ENCODE measurements around the gene P2RX6.

DNA sequence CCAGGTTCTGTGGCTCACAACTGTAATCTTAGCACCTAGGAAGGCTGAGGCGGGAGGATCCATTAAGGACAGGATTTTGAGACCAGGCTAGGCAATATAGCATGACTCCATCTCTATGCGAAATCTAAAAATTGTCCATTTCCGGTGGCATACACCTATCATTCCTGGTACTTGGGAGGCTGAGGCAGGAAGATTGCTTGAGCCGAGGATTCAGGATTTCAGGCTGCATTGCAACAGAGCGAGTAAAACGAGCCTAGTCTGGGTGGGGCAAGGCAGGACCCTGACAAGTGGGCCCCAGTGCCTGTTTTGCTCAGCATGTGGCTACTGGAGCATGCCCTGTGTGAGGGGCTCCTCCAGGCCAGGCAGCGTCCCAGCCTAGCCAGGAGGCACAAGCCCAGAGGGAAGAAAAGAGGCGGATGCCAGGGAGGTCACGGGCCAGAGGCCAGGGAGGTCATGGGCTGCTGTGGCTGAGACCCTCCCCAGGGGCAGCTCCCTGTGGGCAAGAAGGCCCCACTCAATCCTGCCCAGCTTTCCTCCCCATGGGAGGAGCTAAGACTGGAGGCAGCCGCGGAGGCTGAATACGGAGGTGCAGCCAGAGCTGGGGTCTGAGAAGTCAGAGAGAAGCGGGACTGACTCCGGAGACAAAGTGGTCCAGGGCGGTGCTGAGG lies 39.2 kb downstream of the P2RX6 start:
- TF ChIP-seq SUZ12 (IDR thresholded peaks at IDR 0.05), result no peak
- no peak for TF ChIP-seq FOXK2 (IDR thresholded peaks at IDR 0.05)
- TF ChIP-seq FOXM1 (IDR thresholded peaks at IDR 0.05; ENCODE audit: borderline replicate concordance), result no peak
- TF ChIP-seq BHLHE40 (IDR thresholded peaks at IDR 0.05; ENCODE audit: borderline replicate concordance), result no peak
- TF ChIP-seq ELF4 (IDR thresholded peaks at IDR 0.05), result no peak
- TF ChIP-seq LEF1 (IDR thresholded peaks at IDR 0.05; ENCODE audit: borderline replicate concordance), result no peak
- no peak for TF ChIP-seq SP1 (IDR thresholded peaks at IDR 0.05)
- no peak for TF ChIP-seq FOXA1 (IDR thresholded peaks at IDR 0.05)
- no peak for TF ChIP-seq L3MBTL2 (conservative IDR thresholded peaks at IDR 0.05)
- no peak for TF ChIP-seq ARNT (IDR thresholded peaks at IDR 0.05)
